Neuronal stem cell (in vitro differentiated cells): ENCODE measurements around the gene NRIP3.

ENCODE experiments used
- DNase-seq: peaks from one replicate; pipeline ENCODE4 v3.0.0-alpha.2; 2013; ENCODE audit warnings: low spot score
- H2AFZ ChIP-seq: one replicate; pipeline ENCODE4 v1.6.1; 2013; ENCODE audit warnings: mild to moderate bottlenecking, low read length, inconsistent platforms
- H2AK5ac ChIP-seq: 2 replicates; pipeline ENCODE4 v1.6.1; 2013; ENCODE audit warnings: low read depth, mild to moderate bottlenecking, inconsistent platforms, low read length, moderate library complexity, mixed read lengths
- H2BK120ac ChIP-seq: 2 replicates; pipeline ENCODE4 v1.6.1; 2013; ENCODE audit warnings: low read depth, mild to moderate bottlenecking, inconsistent platforms, low read length, moderate library complexity, mixed read lengths
- H2BK12ac ChIP-seq: one replicate; pipeline ENCODE4 v1.6.1; 2013; ENCODE audit warnings: low read length, inconsistent platforms
- H2BK15ac ChIP-seq: 2 replicates; pipeline ENCODE4 v1.6.1; 2013; ENCODE audit warnings: mild to moderate bottlenecking, low read length, inconsistent platforms, mixed read lengths
- H2BK5ac ChIP-seq: one replicate; pipeline ENCODE4 v1.6.1; 2013; ENCODE audit warnings: inconsistent platforms, mild to moderate bottlenecking, low read length, moderate library complexity
- H3K14ac ChIP-seq: one replicate; pipeline ENCODE4 v1.6.1; 2013; ENCODE audit warnings: low read length, inconsistent platforms
- H3K18ac ChIP-seq: 2 replicates; pipeline ENCODE4 v1.6.1; 2013; ENCODE audit warnings: low read length, inconsistent platforms
- H3K23ac ChIP-seq: 2 replicates; pipeline ENCODE4 v1.6.1; 2013; ENCODE audit warnings: low read depth, mild to moderate bottlenecking, mixed read lengths, low read length, inconsistent platforms; ENCODE audit not compliant: poor library complexity
- H3K27ac ChIP-seq: replicated peaks from 3 replicates; pipeline ENCODE4 v1.5.1; 2013; ENCODE audit warnings: low read length, inconsistent platforms
- H3K27me3 ChIP-seq, 3 experiments: 2 replicates each; pipeline ENCODE4 v1.6.1; 2013; ENCODE audit warnings: low read length in 3 of 3, mild to moderate bottlenecking in 2 of 3, inconsistent platforms in 1 of 3, low read depth in 1 of 3, mixed read lengths in 1 of 3, moderate library complexity in 1 of 3; ENCODE audit not compliant: control insufficient read depth in 3 of 3, insufficient read depth in 3 of 3
- H3K36me3 ChIP-seq, 2 donors: replicated peaks in 1 of 2; 2 replicates each; pipeline ENCODE4 v1.6.1; 2013; ENCODE audit warnings: low read length in 2 of 2; ENCODE audit not compliant: control insufficient read depth in 2 of 2, insufficient read depth in 2 of 2
- H3K4ac ChIP-seq: 2 replicates; pipeline ENCODE4 v1.6.1; 2013; ENCODE audit warnings: inconsistent platforms, mild to moderate bottlenecking, low read length, moderate library complexity
- H3K4me1 ChIP-seq, 2 donors: 1 replicate in 1 of 2; 2 replicates in 1 of 2; pipeline ENCODE4 v1.6.1; 2013; ENCODE audit warnings: low read length in 2 of 2, low read depth in 1 of 2; ENCODE audit not compliant: control insufficient read depth in 2 of 2, insufficient read depth in 1 of 2
- H3K4me2 ChIP-seq: one replicate; pipeline ENCODE4 v1.6.1; 2013; ENCODE audit warnings: mild to moderate bottlenecking, low read length, inconsistent platforms; ENCODE audit not compliant: insufficient read depth, poor library complexity, severe bottlenecking
- H3K4me3 ChIP-seq, 2 donors: 2 replicates each; pipeline ENCODE4 v1.5.1; 2013; ENCODE audit warnings: low read length in 2 of 2, mild to moderate bottlenecking in 2 of 2, inconsistent platforms in 1 of 2, moderate library complexity in 1 of 2
- H3K79me1 ChIP-seq: one replicate; pipeline ENCODE4 v1.6.1; 2013; ENCODE audit warnings: low read depth, mild to moderate bottlenecking, inconsistent platforms, low read length, moderate library complexity
- H3K9ac ChIP-seq: one replicate; pipeline ENCODE4 v1.6.1; 2013; ENCODE audit warnings: mild to moderate bottlenecking, low read depth, low read length, inconsistent platforms; ENCODE audit not compliant: poor library complexity
- H3K9me3 ChIP-seq, 2 donors: replicated peaks in 1 of 2; 2 replicates each; pipeline versions ENCODE3 to v1.6.1; 2013; ENCODE audit warnings: low read length in 2 of 2, mild to moderate bottlenecking in 2 of 2, inconsistent platforms in 1 of 2, low read depth in 1 of 2, mixed read lengths in 1 of 2, moderate library complexity in 1 of 2; ENCODE audit not compliant: control insufficient read depth in 2 of 2, insufficient read depth in 1 of 2
- H4K8ac ChIP-seq: one replicate; pipeline ENCODE4 v1.6.1; 2013; ENCODE audit warnings: low read depth, mild to moderate bottlenecking, inconsistent platforms, low read length, moderate library complexity
- H4K91ac ChIP-seq: one replicate; pipeline ENCODE4 v1.6.1; 2013; ENCODE audit warnings: low read length, low read depth, mild to moderate bottlenecking, inconsistent platforms; ENCODE audit not compliant: poor library complexity
- WGBS, 2 donors: extraction: QIAGEN DNeasy Blood & Tissue Kit; methylation state at CpG; one replicate each; pipeline ENCODE4 v1.1.7; 2013; ENCODE audit warnings: missing lambda C conversion rate in 2 of 2, mixed read lengths in 1 of 2; ENCODE audit not compliant: insufficient read length in 2 of 2, insufficient replicate concordance in 1 of 2; ENCODE audit errors: extremely low coverage in 2 of 2; 5-methylcytosine and 5-hydroxymethylcytosine counted together

Gene NRIP3

GRCh38 chr11:9037046-9037780 is 33.4 kb upstream of the NRIP3 start:
- no peak overlapping the region for H3K4ac ChIP-seq
- peak overlapping the region; percentile 89 for H2AFZ ChIP-seq
- H3K27ac ChIP-seq: peak overlapping the region; percentile 94
- H3K9me3 ChIP-seq: peaks cover 2 to 18% of the 10 kb centered on the region in 2 donors
- peaks cover 0 to 14% (median 0%) of the 10 kb centered on the region in 3 experiments for H3K27me3 ChIP-seq
- no peak overlapping the region for H4K8ac ChIP-seq
- peak; percentile 79 for DNase-seq
- no peak overlapping the region for H3K23ac ChIP-seq
- H2BK15ac ChIP-seq: no peak overlapping the region
- peak overlapping the region; percentile 49 for H3K18ac ChIP-seq
- no CpG with 5 or more reads among the region's 7 CpGs for WGBS, 2 donors
- no peak overlapping the region for H4K91ac ChIP-seq
- H2BK12ac ChIP-seq: no peak overlapping the region
- H2BK5ac ChIP-seq: no peak overlapping the region
- no peak overlapping the region for H3K4me2 ChIP-seq
- H3K9ac ChIP-seq: no peak overlapping the region
- H2AK5ac ChIP-seq: no peak overlapping the region
- no peak overlapping the region for H3K14ac ChIP-seq
- no peak overlapping the region for H2BK120ac ChIP-seq
- no peaks in the 10 kb centered on the region for H3K79me1 ChIP-seq
- no peaks in the 10 kb centered on the region for H3K36me3 ChIP-seq
- peaks cover 7 to 13% of the 10 kb centered on the region in 2 donors for H3K4me1 ChIP-seq
- H3K4me3 ChIP-seq: peak overlapping the region in 1 of 2 donors; percentile 7

GRCh38 chr11:9030601-9031000 is 26.8 kb upstream of the NRIP3 start:
- DNase-seq: no peak
- Histone ChIP-seq H3K9me3 (no peaks in the 10 kb centered on the region), H3K18ac (peak overlapping the region; percentile 87), H2AFZ (no peak overlapping the region), H3K79me1 (no peaks in the 10 kb centered on the region), H2BK15ac (peak overlapping the region; percentile 8), H3K4me2 (no peak overlapping the region), H3K14ac (peak overlapping the region; percentile 77), H3K36me3 (no peaks in the 10 kb centered on the region), H2BK5ac (peak overlapping the region; percentile 14), H2AK5ac (peak overlapping the region; percentile 76), H4K91ac (no peak overlapping the region), H3K27ac (no peak overlapping the region), H3K9ac (no peak overlapping the region), H3K23ac (no peak overlapping the region), H2BK120ac (no peak overlapping the region), H3K4ac (no peak overlapping the region), H3K27me3 (peaks cover 0 to 15% (median 0%) of the 10 kb centered on the region in 3 experiments), H2BK12ac (peak overlapping the region; percentile 36), H3K4me1 (peaks cover 0 to 1% of the 10 kb centered on the region in 2 donors), H4K8ac (no peak overlapping the region), H3K4me3 (no peak overlapping the region)
- no CpG with 5 or more reads among the region's 5 CpGs for WGBS, 2 donors

GRCh38 chr11:9029422-9029821 is 25.6 kb upstream of the NRIP3 start:
- no peak for DNase-seq
- H2BK5ac ChIP-seq: no peak overlapping the region
- no peak overlapping the region for H3K4ac ChIP-seq
- no peak overlapping the region for H2AFZ ChIP-seq
- H3K4me2 ChIP-seq: no peak overlapping the region
- no peak overlapping the region for H3K18ac ChIP-seq
- no peak overlapping the region for H3K14ac ChIP-seq
- no peak overlapping the region for H3K23ac ChIP-seq
- no peak overlapping the region for H4K91ac ChIP-seq
- no peak overlapping the region for H3K9ac ChIP-seq
- H3K4me1 ChIP-seq: peaks cover 0 to 1% of the 10 kb centered on the region in 2 donors
- H3K36me3 ChIP-seq: no peaks in the 10 kb centered on the region
- no peak overlapping the region for H2BK15ac ChIP-seq
- H2BK120ac ChIP-seq: no peak overlapping the region
- peaks cover 0 to 15% (median 0%) of the 10 kb centered on the region in 3 experiments for H3K27me3 ChIP-seq
- H4K8ac ChIP-seq: no peak overlapping the region
- H2BK12ac ChIP-seq: no peak overlapping the region
- no peak overlapping the region for H2AK5ac ChIP-seq
- H3K79me1 ChIP-seq: no peaks in the 10 kb centered on the region
- no peaks in the 10 kb centered on the region for H3K9me3 ChIP-seq
- no peak overlapping the region for H3K27ac ChIP-seq
- no peak overlapping the region for H3K4me3 ChIP-seq
- 100% methylated on average over 1 of the region's 7 CpGs; no CpG with 5 or more reads in 1 of the 2 donors for WGBS, 2 donors

GRCh38 chr11:9028581-9028980 is 24.8 kb upstream of the NRIP3 start:
- Histone ChIP-seq H3K36me3 (no peaks in the 10 kb centered on the region), H2BK120ac (no peak overlapping the region), H2BK15ac (no peak overlapping the region), H2AK5ac (no peak overlapping the region), H3K23ac (no peak overlapping the region), H3K4me1 (peaks cover 0 to 1% of the 10 kb centered on the region in 2 donors), H3K9ac (no peak overlapping the region), H2BK12ac (no peak overlapping the region), H3K27me3 (peaks cover 0 to 13% (median 0%) of the 10 kb centered on the region in 3 experiments), H3K18ac (no peak overlapping the region), H3K4ac (no peak overlapping the region), H4K91ac (no peak overlapping the region), H4K8ac (no peak overlapping the region), H2AFZ (no peak overlapping the region), H3K9me3 (no peaks in the 10 kb centered on the region), H2BK5ac (no peak overlapping the region), H3K79me1 (no peaks in the 10 kb centered on the region), H3K4me3 (no peak overlapping the region), H3K27ac (no peak overlapping the region), H3K14ac (no peak overlapping the region), H3K4me2 (no peak overlapping the region)
- WGBS, 2 donors: no CpG with 5 or more reads among the region's 1 CpG
- DNase-seq: no peak
